ENCODE data around the gene IGF2BP3.

- TF ChIP-seq CTCF (optimal IDR thresholded peaks at IDR 0.05 in 1 of 3, IDR thresholded peaks at IDR 0.05 in 1 of 3, conservative IDR thresholded peaks at IDR 0.05 in 1 of 3; ENCODE audit: extremely low read depth in 1 of 3, insufficient read depth in 2 of 3, low read length in 3 of 3), result no peak
- no peak for TF ChIP-seq EZH2 (IDR thresholded peaks at IDR 0.05; ENCODE audit: low read length)
These were observed 132.9 kb downstream of the IGF2BP3 start for GRCh38 chr7:23337374-23337773.

Data from keratinocyte (primary cell).